Nucleus accumbens (tissue), 56 donors: ENCODE measurements around the gene SLC27A5.

Source experiments
- DNase-seq, 56 donors: peaks; one replicate each; lab custom pipeline; 2025; lab: John Stamatoyannopoulos, UW

SLC27A5 gene, protein sequence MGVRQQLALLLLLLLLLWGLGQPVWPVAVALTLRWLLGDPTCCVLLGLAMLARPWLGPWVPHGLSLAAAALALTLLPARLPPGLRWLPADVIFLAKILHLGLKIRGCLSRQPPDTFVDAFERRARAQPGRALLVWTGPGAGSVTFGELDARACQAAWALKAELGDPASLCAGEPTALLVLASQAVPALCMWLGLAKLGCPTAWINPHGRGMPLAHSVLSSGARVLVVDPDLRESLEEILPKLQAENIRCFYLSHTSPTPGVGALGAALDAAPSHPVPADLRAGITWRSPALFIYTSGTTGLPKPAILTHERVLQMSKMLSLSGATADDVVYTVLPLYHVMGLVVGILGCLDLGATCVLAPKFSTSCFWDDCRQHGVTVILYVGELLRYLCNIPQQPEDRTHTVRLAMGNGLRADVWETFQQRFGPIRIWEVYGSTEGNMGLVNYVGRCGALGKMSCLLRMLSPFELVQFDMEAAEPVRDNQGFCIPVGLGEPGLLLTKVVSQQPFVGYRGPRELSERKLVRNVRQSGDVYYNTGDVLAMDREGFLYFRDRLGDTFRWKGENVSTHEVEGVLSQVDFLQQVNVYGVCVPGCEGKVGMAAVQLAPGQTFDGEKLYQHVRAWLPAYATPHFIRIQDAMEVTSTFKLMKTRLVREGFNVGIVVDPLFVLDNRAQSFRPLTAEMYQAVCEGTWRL

DNA sequence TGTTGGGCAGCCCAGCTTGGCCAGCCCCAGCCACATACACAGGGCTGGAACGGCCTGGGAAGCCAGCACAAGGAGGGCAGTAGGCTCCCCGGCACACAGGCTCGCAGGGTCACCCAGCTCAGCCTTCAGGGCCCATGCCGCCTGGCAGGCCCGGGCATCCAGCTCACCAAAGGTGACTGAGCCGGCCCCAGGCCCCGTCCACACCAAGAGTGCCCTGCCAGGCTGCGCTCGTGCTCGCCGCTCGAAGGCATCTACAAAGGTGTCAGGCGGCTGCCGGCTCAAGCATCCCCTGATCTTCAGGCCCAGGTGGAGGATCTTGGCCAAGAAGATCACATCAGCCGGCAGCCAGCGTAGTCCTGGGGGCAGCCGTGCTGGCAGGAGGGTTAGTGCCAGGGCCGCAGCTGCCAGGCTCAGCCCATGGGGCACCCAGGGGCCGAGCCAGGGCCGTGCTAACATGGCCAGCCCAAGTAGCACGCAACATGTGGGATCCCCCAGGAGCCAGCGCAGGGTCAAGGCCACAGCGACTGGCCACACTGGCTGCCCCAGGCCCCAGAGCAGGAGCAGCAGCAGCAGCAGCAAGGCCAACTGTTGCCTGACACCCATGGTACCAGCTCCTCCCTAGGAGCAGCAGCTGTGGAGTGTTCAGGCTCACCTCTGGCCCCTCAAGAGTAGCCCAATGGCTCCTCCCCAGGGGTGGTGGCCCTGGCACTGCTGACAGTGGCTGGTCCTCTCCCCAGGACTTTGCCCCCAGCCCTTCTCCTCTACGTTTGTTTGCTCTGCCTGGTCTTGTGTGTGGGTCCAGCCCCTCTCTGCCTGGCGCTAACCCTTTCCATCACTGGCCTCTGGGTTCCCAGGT lies at the start of gene SLC27A5:
SLC27A5 (minus strand) TSS at position 640 of the 856 bp plus-strand sequence; CDS start at position 603, 37 bp downstream.
- no peak for DNase-seq

DNA sequence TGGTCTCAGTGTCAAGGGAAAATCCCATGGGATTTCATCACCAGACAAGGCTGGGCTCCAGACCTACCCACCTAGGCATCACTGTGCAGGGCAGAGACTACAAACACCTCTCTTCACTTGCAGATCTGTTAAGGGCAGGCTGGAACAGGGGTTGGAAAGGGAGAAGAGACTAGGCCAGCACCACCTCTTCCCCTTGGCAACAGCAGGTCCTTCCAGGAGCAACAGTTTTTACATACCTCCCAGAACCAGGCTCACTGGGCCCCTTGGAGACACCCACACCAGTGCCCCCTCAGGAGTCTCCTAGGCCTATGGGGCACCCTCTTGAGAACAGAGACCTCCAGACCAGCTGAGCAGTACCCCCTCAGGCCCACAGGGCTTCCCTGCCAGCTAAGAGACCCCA lies 49.1 kb upstream of the SLC27A5 start:
- no peak for DNase-seq

DNA sequence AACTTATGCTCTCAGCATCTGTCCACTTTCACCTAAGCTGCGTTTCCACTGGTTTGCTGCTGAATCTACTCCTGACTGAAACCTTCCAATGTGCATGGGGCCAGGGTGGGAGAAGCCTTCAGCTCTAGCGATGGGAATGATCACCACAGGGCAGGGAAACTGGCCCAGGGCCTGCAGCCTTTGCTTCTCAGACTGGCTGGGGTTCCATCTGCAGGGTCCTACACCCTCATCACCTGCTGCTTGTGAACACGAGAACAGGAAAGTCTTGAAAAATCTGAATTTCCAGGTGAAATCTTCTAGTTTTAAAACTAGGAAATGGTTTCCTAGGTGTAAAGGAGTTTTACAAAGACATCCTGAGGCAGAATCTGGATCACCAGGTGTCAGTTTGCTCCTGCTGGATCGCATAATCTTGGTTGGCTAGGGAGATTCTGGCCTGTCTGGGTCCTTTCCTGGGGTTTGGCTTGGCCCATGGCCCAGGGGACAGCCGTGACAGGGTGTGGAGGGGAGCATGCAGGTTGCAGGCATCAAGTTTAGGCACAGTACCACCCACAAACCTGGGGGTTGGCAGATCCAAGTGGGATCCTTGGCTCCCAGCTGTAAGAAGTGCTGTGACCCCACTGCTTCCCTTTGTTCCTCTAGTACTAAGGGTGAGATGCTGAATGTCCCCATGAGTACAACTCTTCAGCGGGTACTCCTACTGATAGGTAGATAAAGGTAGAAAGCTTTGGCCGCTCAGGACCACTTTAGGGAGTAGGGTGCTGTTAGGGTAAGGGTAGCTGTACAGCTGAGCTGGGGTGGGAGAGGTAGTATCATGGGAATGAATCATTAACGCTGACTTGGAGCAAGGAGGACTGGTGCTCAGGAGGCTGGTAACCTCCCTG lies 48.5 kb upstream of the SLC27A5 start:
- no peak for DNase-seq

DNA sequence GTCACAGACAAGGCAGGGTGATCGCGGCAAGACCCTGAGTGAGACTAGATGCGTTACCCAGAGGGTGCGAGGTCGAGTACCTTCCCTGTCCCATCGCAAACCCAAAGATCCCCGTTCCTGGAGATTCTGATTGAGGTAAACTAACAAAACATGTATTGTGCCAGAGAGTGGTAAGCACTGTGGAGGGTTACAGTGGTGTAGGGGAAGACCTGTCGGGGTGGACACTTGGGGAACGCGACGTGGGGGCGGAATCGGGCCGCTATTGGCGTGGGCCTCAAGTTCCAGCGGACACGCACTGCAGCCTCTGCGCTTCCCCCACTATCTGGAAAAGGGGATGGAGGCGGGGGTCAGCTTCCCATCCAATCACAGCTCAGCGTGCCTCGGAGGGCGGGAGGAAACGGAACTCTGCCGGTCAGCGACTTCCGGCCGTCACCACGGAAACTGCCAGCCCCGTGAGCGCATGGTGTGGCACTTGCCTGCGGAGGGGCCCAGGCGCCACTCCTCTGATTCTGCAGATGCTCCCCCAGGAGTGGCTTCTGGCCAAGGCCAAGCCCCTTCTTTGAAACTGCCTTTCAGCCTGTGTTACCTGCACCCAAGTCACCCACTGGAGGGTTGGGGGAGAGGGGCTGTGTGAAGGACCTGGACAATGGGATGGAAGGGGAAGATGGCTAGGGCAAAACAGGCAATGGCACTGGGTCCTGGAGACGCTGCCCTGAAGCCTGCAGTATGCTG lies 47.6 kb upstream of the SLC27A5 start:
- no peak for DNase-seq

DNA sequence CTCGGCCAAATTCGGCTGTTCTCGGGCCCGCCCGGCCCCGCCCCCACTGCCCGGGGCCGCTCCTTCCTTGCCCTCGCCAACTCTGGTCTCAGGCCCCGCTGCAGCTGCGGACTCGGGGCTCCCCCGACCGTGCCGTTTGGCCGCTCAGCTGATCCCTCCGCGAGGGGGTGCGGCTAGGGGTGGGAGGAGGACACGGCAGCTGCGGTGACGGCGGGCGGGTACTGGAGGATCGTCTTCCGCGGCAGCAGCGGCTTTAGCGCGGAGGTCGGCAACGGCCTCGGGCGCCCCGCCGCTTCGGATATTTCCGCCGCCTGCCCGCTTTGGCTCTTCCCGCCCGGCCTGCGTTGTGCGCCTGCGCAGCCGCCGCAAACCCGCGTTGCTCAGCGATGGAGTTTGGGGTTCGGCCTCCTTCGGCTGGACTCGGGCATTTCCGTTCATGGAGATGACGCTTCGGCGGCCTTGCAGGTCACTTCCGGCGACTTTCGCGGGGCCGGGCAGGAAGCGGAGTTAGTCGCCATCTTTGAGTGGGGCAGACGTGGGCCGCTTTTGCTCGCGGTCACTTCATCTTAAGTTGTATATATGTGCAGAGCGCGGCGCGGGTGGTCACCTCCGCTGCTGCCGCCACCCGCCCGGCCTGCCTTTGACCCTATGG lies 47.0 kb upstream of the SLC27A5 start:
- no peak for DNase-seq

DNA sequence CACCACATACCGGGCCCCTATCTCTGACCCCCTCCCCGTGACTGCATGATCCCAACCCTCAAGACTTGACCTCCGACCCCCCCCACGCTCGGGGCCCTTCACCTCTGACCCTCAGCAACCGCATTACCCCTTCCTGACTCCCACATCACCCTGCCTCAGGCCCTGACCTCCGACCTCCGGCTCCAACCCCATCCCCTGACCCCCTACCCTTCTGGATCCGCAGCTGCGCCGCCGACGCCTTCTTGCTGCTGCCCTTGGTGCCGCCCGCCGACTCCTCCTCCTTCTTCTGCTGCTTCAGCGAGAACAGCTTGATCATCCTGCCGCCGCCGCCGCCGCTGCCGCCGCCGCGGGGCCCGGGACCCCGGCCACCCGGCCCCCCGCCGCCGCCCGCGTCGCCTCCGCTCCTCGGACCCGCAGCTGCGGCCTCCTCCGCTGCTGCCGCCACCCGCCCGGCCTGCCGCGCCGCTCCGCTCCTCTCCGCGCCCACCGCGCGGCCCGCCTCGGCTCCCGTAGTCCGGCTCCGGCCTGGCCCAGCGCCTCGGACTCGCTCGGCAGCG lies 46.4 kb upstream of the SLC27A5 start, which contains the start of gene UBE2M:
UBE2M (minus strand) TSS at position 546 of the 557 bp plus-strand sequence; CDS start at position 316, 230 bp downstream.
- no peak for DNase-seq

DNA sequence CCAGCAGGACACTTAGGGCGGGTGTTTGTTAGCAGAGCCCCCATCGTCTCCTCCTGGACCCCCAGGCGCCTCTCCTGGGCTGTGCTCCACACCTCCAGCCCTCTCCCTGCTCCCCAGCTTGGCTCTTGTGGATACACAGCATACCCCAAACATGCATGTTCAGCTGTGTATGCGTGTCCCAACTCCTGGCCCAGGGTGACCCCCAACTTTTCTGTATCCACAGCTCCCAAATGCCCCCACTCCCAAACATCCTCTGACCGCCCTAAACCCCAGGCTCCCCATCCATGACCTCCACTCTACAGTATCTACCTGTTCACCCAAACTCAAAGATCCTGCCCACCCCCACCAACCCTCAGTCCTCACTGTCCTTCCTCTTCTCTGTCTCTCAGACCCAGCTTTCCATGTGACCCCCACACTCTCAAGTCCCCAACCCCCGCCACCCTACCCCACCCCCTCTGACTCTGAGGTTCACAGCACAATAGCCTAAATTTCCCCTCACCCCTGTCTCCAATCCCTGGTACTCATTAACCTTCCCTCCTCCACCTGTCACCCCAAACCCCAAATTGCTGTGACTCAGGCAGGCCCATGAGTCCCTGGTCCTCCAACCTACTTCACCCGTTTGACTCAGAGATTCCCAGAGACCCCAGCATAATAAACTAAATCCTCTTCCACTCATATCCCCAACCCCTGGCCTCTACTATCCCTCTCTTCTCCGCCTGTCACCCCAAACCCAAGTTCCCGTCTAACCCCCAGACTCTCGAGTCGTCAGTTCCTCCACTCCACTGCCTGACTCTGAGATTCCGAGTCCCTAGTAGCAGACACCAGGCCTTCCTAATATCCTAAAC lies 45.7 kb upstream of the SLC27A5 start:
- no peak for DNase-seq

DNA sequence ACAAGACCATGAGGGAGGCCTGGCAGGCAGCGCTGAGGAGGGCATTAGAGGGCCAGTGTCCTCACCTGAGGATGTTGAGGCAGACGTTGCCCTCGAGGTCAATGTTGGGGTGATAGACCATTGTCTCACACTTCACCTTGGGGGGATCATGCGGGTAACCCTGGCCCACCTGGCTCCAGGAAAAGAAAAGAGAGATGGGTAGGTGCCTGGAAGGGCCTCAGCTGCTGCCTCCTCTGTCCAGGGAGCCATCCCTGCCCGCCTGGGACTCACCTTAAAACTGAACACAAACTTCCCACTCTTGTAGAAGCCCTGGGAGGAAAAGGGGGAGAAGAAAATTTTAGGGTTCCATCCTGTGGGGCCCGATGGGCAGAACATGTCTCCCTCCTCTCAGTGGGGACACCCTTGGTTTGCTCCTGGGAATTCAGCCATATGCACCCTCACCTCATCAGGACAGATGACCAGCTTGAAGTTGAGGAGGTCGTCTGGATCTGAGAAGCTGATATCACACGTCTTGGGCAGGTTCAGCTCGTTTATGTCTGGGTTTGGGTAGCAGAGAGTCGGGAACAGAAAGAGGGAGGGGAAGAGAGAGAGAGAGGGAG lies 44.9 kb upstream of the SLC27A5 start:
- DNase-seq: no peak

DNA sequence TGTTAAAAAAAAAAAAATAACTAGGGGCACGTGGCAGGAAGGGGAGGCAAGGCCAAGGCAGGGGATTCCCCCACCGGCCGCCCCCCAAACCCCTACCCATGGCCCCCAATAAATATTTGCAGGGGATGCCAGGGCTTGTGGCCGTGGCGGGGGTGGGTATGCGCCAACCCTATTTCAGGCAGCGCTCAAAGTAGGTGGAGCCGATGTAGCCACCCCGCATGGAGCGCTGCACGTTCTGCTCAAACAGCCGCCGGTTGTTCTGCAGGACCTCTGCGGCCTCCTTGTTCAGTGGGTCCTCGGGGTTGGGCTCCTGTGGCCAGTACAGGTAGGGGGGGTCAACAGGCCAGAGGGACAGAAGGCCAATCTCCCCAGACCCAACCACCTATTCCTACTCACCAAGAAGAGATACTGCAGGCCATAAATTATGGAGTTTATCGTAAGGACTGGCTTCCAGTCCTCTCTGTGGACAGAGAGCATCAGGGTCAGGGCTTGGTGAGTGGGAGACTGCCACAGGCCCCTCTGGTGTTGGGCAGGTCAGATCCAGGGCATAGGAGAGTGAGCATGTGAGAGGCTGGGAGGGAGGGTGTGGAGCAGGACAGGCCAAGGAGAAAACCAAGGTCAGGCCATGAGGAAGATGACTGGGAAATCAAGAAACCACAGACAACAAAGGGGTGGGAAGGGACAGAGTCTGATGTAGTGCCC lies 44.3 kb upstream of the SLC27A5 start:
- DNase-seq: no peak

DNA sequence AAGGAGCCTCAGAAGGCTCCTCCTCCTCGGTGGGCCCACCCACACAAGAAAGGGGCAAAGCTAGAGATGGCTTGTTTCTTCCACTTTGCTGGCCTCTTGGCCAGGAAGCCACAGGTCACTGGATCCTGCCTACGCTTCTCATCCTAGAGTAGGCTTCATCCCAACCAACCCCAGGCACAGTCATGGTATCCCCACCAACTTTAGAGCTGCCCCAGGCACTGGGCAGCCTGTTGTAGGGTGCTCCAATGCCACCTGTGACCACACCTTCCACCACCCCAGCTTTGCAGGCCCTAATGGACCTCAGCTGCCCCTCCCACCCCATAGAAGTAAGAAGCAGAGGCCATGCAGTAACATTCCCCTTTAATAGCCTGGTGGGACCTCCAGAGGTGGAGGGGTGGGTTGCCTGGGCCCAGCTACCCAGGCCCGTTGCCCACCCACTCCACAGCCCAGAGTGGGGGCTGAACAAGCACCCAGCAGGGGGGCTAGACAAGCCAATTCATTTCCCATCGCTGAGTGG lies 43.6 kb upstream of the SLC27A5 start:
- DNase-seq: no peak

DNA sequence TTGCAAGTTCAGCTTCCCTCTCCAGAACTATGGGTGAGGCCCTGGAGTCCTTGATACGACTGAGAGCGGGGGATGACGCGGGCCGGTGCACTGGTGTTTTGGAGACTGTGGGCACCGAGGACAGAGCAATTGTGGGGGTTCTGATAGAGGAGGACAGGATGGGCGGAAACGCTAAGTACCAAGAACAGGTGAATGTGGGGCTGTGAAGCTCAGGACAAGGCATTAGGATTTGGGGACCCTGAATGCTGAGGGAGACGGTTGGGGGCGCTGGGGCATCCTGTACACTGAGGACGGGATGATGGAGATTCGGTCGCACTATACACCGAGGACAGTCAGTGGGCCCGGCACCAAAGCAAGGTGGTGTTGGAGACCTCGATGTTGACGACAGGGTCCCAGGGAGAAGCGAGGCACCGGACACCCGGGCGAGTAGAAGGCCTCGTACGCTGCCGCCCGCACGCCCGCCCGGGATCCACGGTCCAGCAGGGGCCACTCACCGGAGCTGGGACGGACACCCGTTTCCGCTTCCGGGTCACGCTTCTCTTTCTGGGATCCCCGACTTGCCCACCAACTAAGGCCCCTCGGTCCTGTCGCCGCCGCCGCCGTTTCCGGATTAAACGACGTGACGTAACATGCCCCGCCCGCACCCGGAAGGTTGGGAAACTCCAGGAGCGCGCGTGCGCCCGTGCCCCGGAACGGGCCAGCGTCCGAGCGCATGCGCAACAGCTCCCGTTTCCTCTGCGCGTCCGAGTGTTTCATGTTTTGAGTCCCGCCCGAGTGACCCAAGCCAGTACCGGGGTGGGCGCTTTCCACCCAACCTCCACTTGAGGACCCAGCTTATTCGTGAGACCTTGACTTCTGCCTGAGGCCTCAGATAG lies 42.9 kb upstream of the SLC27A5 start, which contains the start of gene CHMP2A:
CHMP2A (minus strand) TSS at position 612 of the 875 bp plus-strand sequence. CDS start 893 bp downstream, outside the sequence.
- no peak for DNase-seq

DNA sequence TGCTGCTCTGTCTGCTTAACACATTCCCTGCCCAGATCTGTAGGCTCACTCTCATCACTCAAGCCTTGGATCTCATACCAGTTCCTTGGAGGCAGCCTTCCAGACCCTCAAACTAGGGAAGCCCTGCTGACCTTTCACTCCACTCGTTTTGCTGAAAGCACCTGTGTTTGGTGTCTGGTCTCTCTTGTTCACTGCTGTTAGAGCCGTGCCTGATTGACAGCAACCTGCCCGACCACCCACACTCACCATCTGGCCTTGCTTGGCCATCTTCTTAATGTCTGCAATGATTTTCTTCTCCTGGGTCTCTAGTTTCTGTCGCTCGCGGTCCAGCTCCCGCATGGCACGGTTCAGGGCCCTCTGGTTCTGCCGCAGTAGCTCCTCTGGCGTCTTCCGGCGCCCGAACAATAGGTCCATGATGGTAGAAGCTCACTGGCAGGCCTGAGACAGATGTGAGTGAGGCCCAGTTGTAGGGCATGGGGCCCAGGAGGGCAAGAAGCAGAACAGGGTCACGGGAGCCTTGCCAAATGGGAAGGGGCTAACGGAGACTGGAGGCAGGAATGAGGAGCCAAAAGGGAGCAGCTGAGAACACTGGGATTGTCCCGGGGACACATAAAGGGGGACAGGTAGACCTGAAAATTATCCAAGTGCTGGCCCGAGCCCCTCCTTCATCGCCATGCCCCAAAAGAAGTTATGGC lies 42.2 kb upstream of the SLC27A5 start:
- DNase-seq: no peak

DNA sequence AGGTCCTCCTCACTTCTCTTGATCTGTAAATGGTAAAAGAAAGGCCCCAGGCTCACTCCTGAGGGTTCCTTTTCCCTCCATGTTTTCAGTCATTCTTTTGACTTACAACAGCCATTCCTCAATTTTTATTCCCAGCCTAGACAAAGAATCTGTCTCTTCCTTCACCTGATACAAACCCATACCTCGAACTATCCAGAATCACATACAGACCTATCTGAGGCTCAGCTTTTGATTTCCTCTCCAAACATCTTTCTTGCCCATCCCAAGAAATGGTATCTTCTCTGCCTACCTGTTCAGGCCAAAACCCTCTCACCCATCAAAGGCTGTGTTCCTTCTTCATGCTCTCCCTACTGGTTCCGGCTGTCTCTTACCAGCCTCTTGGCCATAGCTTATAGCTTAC lies 40.9 kb upstream of the SLC27A5 start:
- no peak for DNase-seq
